ENCODE data around the gene CDKL5.

CDKL5 gene

DNA sequence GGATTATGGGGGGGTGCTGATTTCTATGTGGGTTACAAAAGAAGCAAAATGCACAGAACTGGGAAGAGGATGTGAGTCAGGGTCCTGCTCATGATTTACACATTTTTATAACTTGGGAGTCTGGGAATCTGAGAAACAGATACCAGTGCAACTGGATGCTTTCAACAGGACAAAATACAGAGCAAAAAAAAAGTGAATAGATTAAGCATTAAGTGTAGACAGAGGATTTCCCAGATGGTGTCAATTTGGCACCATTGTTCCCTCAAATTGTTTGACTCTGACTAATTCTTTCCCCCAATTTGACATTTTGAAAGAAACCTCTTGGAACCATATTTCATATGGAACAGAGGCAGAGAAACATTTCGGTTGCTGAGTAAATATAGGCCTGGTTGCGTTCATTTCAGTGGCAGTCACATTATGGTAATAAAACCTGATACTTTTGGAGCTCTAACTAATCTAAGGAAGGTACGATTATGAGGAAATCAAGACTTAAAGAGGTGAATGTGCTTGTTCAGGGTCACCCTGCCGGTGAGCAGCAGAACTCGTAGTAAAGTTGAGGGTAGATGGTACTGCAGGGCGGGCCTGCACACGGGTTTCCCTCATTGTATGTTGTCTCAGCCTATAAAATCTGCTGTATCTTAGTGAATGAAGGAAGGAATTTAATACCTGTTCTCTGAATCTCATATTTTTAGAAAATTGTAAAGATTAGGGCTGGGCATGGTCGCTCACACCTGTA, 18.7 kb upstream of the CDKL5 start:
- Histone ChIP-seq H3K79me2 (ENCODE audit: insufficient read depth, low read length) (no peaks in the 10 kb centered on the region), H3K4me1 (ENCODE audit: insufficient read depth, low read length) (no peaks in the 10 kb centered on the region), H3K4me2 (ENCODE audit: insufficient read depth, low read length) (no peak overlapping the region), H3K27me3 (ENCODE audit: insufficient read depth, low read length, poor library complexity) (no peaks in the 10 kb centered on the region), H3K27ac (ENCODE audit: low read length) (no peak overlapping the region), H4K20me1 (ENCODE audit: insufficient read depth, low read length) (no peaks in the 10 kb centered on the region), H3K36me3 (ENCODE audit: insufficient read depth, low read length) (no peaks in the 10 kb centered on the region), H3K9ac (ENCODE audit: low read depth, low read length) (no peak overlapping the region), H3K4me3 (ENCODE audit: low read depth in 1 of 2, low read length in 2 of 2) (no peak overlapping the region), H2AFZ (ENCODE audit: low read depth, low read length) (no peak overlapping the region), H3K9me3 (ENCODE audit: insufficient read depth, low read length, severe bottlenecking) (no peaks in the 10 kb centered on the region)
- ATAC-seq (ENCODE audit: insufficient read depth, low read depth): no peak
- no peak for DNase-seq
- TF ChIP-seq, protein P1, sequence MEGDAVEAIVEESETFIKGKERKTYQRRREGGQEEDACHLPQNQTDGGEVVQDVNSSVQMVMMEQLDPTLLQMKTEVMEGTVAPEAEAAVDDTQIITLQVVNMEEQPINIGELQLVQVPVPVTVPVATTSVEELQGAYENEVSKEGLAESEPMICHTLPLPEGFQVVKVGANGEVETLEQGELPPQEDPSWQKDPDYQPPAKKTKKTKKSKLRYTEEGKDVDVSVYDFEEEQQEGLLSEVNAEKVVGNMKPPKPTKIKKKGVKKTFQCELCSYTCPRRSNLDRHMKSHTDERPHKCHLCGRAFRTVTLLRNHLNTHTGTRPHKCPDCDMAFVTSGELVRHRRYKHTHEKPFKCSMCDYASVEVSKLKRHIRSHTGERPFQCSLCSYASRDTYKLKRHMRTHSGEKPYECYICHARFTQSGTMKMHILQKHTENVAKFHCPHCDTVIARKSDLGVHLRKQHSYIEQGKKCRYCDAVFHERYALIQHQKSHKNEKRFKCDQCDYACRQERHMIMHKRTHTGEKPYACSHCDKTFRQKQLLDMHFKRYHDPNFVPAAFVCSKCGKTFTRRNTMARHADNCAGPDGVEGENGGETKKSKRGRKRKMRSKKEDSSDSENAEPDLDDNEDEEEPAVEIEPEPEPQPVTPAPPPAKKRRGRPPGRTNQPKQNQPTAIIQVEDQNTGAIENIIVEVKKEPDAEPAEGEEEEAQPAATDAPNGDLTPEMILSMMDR (IDR thresholded peaks at IDR 0.05; ENCODE audit: borderline replicate concordance, extremely low read depth, low read length, poor library complexity, severe bottlenecking): no peak
- no peak for TF ChIP-seq EZH2 (IDR thresholded peaks at IDR 0.05; ENCODE audit: borderline replicate concordance, low read depth, low read length, severe bottlenecking)

DNA sequence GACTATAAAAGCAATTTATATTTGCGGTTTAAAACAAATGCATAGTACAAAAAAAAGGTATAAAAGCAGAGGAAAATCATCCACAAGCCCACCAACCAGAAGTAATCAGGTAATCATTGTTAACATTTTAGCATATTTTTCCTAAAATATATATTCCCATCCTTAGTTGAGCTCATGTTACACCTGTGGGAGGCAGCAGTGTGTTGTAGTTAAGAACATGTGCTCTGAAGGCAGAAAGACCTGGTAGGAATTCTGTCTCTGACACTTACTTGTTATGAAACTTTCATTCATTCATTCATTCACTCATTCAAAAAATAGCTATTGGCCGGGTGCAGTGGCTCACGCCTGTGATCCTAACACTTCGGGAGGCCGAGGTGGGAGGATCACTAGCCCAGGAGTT, 15.4 kb upstream of the CDKL5 start:
- Histone ChIP-seq H3K79me2 (ENCODE audit: insufficient read depth, low read length) (no peaks in the 10 kb centered on the region), H3K27ac (ENCODE audit: low read length) (no peak overlapping the region), H2AFZ (ENCODE audit: low read depth, low read length) (no peak overlapping the region), H3K4me2 (ENCODE audit: insufficient read depth, low read length) (no peak overlapping the region), H3K4me1 (ENCODE audit: insufficient read depth, low read length) (no peaks in the 10 kb centered on the region), H3K9me3 (ENCODE audit: insufficient read depth, low read length, severe bottlenecking) (no peaks in the 10 kb centered on the region), H3K36me3 (ENCODE audit: insufficient read depth, low read length) (no peaks in the 10 kb centered on the region), H3K27me3 (ENCODE audit: insufficient read depth, low read length, poor library complexity) (no peaks in the 10 kb centered on the region), H3K4me3 (ENCODE audit: low read depth in 1 of 2, low read length in 2 of 2) (no peak overlapping the region), H3K9ac (ENCODE audit: low read depth, low read length) (no peak overlapping the region), H4K20me1 (ENCODE audit: insufficient read depth, low read length) (no peaks in the 10 kb centered on the region)
- no peak for ATAC-seq (ENCODE audit: insufficient read depth, low read depth)
- DNase-seq: no peak
- TF ChIP-seq, protein P1 (IDR thresholded peaks at IDR 0.05; ENCODE audit: borderline replicate concordance, extremely low read depth, low read length, poor library complexity, severe bottlenecking): peak; percentile 41
- TF ChIP-seq EZH2 (IDR thresholded peaks at IDR 0.05; ENCODE audit: borderline replicate concordance, low read depth, low read length, severe bottlenecking): no peak

DNA sequence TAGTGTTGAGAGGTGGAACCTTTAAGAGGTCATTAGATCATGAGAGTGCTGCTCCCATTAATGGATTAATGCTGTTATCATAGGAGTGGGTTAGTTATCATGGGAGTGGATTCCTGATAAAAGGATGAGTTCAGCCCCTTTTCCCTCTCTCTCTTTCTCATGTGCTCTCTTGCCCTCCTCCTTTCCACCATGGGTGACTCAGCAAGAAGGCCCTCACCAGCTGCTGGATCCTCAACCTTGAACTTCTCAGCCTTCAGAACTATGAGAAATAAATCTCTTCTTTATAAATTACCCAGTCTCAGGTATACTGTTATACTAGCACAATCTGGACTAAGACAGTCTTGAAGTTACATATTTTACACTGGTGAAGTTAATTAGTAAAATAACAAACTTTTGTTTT, 10.0 kb upstream of the CDKL5 start:
- H3K9me3 ChIP-seq (ENCODE audit: insufficient read depth, low read length, severe bottlenecking): no peaks in the 10 kb centered on the region
- TF ChIP-seq, protein P1 (IDR thresholded peaks at IDR 0.05; ENCODE audit: borderline replicate concordance, extremely low read depth, low read length, poor library complexity, severe bottlenecking): no peak
- TF ChIP-seq EZH2 (IDR thresholded peaks at IDR 0.05; ENCODE audit: borderline replicate concordance, low read depth, low read length, severe bottlenecking): no peak
- H3K79me2 ChIP-seq (ENCODE audit: insufficient read depth, low read length): no peaks in the 10 kb centered on the region
- H3K27me3 ChIP-seq (ENCODE audit: insufficient read depth, low read length, poor library complexity): no peaks in the 10 kb centered on the region
- H3K36me3 ChIP-seq (ENCODE audit: insufficient read depth, low read length): no peaks in the 10 kb centered on the region
- no peak overlapping the region for H3K4me2 ChIP-seq (ENCODE audit: insufficient read depth, low read length)
- H2AFZ ChIP-seq (ENCODE audit: low read depth, low read length): no peak overlapping the region
- H3K4me3 ChIP-seq (ENCODE audit: low read depth in 1 of 2, low read length in 2 of 2): no peak overlapping the region
- H3K9ac ChIP-seq (ENCODE audit: low read depth, low read length): no peak overlapping the region
- ATAC-seq (ENCODE audit: insufficient read depth, low read depth) (no peak), DNase-seq (no peak)
- no peaks in the 10 kb centered on the region for H4K20me1 ChIP-seq (ENCODE audit: insufficient read depth, low read length)
- H3K4me1 ChIP-seq (ENCODE audit: insufficient read depth, low read length): no peaks in the 10 kb centered on the region
- H3K27ac ChIP-seq (ENCODE audit: low read length): no peak overlapping the region
